Stimulated activated naive CD8-positive, alpha-beta T cell treated with anti-CD3 and anti-CD28 coated beads, Interleukin-15, Interleukin-2, amounts not matched to agents 100 U/mL and 50 U/mL, for 24 hours (primary cell): ENCODE measurements around the gene C4orf17.

Source experiments
- ATAC-seq: fragments of 150-1000 bp; cut with Tn5 transposase; one replicate; pipeline ENCODE4 v1.10.0; 2021
- DNase-seq: peaks from one replicate; pipeline ENCODE4 v3.0.0; 2021

C4orf17 gene

GRCh38 chr4:99537674-99538073 lies 26.9 kb downstream of the C4orf17 start:
- no peak for ATAC-seq

GRCh38 chr4:99540277-99540939 lies 29.6 kb downstream of the C4orf17 start:
- no peak for ATAC-seq
- no peak for DNase-seq

More at GRCh38 chr4:99537674-99538073, 26.9 kb downstream of the C4orf17 start:
- DNase-seq = no peak

DNA sequence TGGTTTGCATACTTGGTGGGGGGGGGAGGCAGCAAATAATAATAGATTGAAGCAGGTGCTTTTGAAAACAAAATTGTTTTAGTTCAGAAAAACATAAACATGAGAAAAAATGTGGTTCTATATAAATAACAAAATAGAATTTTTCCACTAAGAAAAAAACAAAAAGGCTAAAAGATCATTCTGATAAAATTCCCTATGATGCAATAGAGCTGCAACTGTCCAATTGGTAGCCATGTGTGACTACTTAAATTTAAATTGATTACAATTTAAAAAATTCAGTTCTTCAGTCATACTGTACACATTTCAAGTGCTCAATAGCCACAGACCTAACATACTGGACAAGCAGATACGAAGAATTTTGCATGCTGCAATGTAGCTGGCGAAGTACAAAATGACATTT lies 42.1 kb downstream of the C4orf17 start:
- DNase-seq (no peak), ATAC-seq (no peak)

- DNase-seq (peak; percentile 93), ATAC-seq (peak; percentile 98)
Measured at GRCh38 chr4:99563310-99564186, 52.7 kb downstream of the C4orf17 start, which contains the start of gene TRMT10A. TRMT10A (minus strand) TSS chr4:99564039; CDS start chr4:99559338, 4,701 bp downstream.

- ATAC-seq (no peak), DNase-seq (no peak)
Measured at GRCh38 chr4:99564921-99565320, 54.1 kb downstream of the C4orf17 start.

GRCh38 chr4:99571883-99572282 lies 61.1 kb downstream of the C4orf17 start:
- no peak for DNase-seq
- ATAC-seq = no peak

- ATAC-seq = no peak
- DNase-seq = no peak
Measured at GRCh38 chr4:99572527-99573240, 61.9 kb downstream of the C4orf17 start.

GRCh38 chr4:99573735-99574368 lies 63.0 kb downstream of the C4orf17 start:
- ATAC-seq (no peak), DNase-seq (no peak)

GRCh38 chr4:99574530-99575324 lies 63.9 kb downstream of the C4orf17 start, which contains the start of gene MTTP:
MTTP (plus strand) TSS chr4:99574824; CDS start chr4:99574910, 86 bp downstream.
- DNase-seq = no peak
- ATAC-seq = no peak

DNA sequence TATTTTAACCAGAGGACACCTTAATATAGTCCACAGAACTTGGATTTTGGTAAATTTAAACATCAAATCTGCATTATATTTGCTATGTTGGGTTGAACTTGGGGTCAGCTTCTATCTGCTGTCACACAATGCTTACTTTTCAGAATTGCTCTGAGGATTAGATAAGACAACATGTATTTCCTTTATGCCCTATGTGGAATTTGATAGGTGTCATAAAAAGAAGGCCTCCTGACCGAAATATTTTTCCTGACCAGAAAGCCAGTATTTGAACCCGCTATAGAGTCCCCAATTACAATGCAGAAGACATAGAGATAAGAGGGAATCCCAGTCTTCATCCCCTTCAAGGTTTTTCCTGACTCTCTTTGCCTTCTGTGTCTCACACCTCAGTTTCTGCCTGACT lies 67.9 kb downstream of the C4orf17 start:
- DNase-seq = no peak
- ATAC-seq = no peak

DNA sequence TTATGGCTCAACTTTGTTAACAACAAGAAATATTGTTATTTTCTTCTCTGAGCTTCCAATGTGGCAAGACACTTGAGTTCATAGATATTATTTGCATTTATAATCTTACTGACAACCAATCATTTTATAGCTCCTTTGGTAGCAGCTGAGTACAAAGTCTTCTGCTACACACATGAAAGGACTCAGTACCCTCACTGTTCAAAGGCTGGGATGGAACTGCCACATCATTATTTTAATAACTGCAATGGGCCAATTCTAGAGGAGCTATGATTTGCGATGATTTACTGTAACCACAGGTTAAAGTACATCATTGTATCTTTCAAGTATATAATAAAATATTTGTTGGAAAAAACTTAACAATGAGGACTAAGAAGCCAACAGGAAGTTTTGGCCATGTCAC lies 74.7 kb downstream of the C4orf17 start:
- DNase-seq (no peak), ATAC-seq (no peak)

- ATAC-seq (no peak), DNase-seq (no peak)
Measured at GRCh38 chr4:99586322-99586721, 75.5 kb downstream of the C4orf17 start.

DNA sequence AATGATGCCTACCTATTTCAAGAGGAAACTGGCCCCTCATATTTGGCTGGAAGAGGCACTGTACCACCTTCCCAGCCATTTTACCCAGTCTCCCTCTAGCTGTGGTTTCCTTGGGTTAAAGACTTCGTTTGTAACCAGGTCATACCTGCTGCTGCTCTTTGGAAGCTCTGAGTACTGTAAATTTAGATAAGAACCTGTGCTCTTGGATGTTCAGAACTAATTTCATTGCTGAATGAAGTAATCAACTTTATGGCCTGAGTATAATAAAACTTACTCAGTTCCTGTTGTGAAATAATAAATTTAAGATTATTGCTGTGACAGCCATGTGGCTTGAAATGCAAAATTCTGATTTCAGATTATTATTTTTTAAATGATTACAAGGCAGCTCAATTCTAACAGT lies 76.0 kb downstream of the C4orf17 start:
- DNase-seq = no peak
- no peak for ATAC-seq

GRCh38 chr4:99587309-99587708 lies 76.5 kb downstream of the C4orf17 start:
- DNase-seq (no peak), ATAC-seq (no peak)

GRCh38 chr4:99587803-99588202 lies 77.0 kb downstream of the C4orf17 start:
- DNase-seq (no peak), ATAC-seq (no peak)

DNA sequence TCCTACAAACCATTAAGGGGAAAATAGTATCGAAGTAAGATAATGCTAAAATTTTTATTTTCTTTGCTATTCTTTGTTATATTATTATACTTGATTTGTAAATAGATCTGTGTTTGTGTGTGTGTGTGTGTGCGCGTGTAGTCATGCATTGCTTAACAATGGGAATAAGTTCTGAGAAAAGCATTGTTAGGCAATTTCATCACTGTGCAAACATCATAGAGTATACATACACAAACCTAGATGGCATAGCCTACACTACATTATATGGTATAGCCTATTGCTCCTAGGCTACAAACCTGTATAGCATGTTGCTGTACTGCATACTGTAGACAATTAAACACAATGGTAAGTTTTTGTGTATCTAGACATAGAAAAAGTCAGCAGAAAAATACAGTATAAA lies 80.9 kb downstream of the C4orf17 start:
- no peak for ATAC-seq
- DNase-seq = no peak
